ENCODE measurements around the gene ATP11C. TPM values are rescaled to one million over a fixed set of nuclear protein-coding genes. Genes with fewer than 3 reads are reported as not detected.

ATP11C gene
- total and polyA plus RNA-seq, 7 donors = 4.2 to 32.0 (median 17.2) TPM

DNA sequence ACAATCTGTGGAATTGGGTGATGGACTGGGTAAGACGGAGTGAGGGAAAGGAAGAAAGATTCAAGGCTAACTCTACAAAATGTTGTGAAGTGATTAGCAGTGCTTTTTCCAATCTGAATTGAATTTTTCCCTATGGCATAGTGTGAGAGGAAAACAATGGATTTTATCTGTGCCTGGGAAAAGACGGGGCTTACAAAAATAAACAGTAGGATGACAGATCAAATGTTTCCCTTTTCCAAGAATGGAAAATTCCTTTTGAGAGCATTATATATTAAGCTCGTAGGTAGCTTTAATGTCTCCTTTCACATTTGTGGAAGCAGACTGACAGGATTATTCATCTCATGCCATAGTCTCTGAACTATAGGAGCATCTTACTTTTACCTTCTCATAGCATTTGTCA, 27.8 kb downstream of the ATP11C start:
- Histone ChIP-seq H3K4me3 (no peak overlapping the region), H3K27me3 (no peaks in the 10 kb centered on the region), H3K9me3 (no peaks in the 10 kb centered on the region), H3K27ac (no peak overlapping the region), H3K4me1 (peaks cover 0 to 4% (median 0%) of the 10 kb centered on the region in 4 donors), H3K36me3 (no peaks in the 10 kb centered on the region)
- no peak for DNase-seq
- WGBS, 2 donors = 77 to 85% methylated on average over 3 of the region's 3 CpGs
- TF ChIP-seq, protein P1, sequence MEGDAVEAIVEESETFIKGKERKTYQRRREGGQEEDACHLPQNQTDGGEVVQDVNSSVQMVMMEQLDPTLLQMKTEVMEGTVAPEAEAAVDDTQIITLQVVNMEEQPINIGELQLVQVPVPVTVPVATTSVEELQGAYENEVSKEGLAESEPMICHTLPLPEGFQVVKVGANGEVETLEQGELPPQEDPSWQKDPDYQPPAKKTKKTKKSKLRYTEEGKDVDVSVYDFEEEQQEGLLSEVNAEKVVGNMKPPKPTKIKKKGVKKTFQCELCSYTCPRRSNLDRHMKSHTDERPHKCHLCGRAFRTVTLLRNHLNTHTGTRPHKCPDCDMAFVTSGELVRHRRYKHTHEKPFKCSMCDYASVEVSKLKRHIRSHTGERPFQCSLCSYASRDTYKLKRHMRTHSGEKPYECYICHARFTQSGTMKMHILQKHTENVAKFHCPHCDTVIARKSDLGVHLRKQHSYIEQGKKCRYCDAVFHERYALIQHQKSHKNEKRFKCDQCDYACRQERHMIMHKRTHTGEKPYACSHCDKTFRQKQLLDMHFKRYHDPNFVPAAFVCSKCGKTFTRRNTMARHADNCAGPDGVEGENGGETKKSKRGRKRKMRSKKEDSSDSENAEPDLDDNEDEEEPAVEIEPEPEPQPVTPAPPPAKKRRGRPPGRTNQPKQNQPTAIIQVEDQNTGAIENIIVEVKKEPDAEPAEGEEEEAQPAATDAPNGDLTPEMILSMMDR (IDR thresholded peaks at IDR 0.05) = no peak
- no peak for TF ChIP-seq POLR2AphosphoS5 (IDR thresholded peaks at IDR 0.05)
- TF ChIP-seq POLR2A (IDR thresholded peaks at IDR 0.05) = no peak
- TF ChIP-seq EP300 (IDR thresholded peaks at IDR 0.05) = no peak
- intact Hi-C loops (cut with DNase I) = no loop called here

DNA sequence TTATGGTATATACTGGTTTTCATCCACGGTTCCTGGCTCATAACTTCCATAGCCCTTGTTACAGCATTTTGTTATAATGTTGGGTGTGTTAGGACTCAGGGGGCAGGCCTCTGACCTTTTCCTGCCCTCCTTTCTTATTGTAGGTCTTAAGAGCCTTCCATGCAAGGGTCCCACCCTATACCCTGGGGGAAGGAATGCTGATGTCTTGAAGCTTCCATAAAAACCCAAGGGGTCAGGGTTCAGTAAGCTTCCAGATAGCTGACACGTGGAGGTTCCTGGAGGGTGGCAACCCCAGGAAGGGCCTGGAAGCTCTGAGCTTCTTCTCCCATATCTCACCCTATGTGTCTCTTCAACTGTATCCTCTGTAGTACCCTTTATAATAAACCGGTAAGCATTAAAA, 29.6 kb downstream of the ATP11C start:
- DNase-seq = no peak
- no peaks in the 10 kb centered on the region for H3K36me3 ChIP-seq
- no peaks in the 10 kb centered on the region for H3K4me1 ChIP-seq
- no peak for TF ChIP-seq POLR2AphosphoS5 (IDR thresholded peaks at IDR 0.05)
- TF ChIP-seq, protein P1 (IDR thresholded peaks at IDR 0.05) = no peak
- TF ChIP-seq POLR2A (IDR thresholded peaks at IDR 0.05) = no peak
- TF ChIP-seq EP300 (IDR thresholded peaks at IDR 0.05) = no peak
- H3K4me3 ChIP-seq = no peak overlapping the region
- intact Hi-C loops (cut with DNase I) = no loop called here
- WGBS, 2 donors = 56 to 83% methylated on average over 3 of the region's 3 CpGs
- no peaks in the 10 kb centered on the region for H3K9me3 ChIP-seq
- H3K27me3 ChIP-seq = no peaks in the 10 kb centered on the region
- H3K27ac ChIP-seq = no peak overlapping the region

DNA sequence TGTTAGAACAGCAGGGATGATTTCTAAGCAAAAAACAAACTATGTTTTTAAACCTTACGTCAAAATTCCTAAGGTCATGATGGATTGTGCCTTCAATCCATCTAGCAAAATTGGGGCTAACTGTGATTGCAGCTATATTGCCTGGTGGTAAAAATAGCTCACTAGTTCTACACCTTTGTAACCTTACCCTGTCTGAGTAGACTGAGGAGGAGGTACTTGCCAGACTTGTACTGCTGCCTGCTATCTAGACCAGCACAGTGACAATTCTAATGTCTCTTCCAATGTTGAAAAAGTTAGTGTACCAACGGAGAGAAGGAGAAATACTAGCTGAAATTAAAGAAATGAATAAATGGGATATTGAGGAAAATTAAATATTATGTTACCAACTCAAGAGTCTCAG, 30.3 kb downstream of the ATP11C start:
- 38 to 85% methylated on average over 2 of the region's 2 CpGs for WGBS, 2 donors
- TF ChIP-seq POLR2AphosphoS5 (IDR thresholded peaks at IDR 0.05) (no peak), EP300 (IDR thresholded peaks at IDR 0.05) (no peak), POLR2A (IDR thresholded peaks at IDR 0.05) (no peak)
- TF ChIP-seq, protein P1 (IDR thresholded peaks at IDR 0.05) = no peak
- intact Hi-C loops (cut with DNase I) = no loop called here

DNA sequence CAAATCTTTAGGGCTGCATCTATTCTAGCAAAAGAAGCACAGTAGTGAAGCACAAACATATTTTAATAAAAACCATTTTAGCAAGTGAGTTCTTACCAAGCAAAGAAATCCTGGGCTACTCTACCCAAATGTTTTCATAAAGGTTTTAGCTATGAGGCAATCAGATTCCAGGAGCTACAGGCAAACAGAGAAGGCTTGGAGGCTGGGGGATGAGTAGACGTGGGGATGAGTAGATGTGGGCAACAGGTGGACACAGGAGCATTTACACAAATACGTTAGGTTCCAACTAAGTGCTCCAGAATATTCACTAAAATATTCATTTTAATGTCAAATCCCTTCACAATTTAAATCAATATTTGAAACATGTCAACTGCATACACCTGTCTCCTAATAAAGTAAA, 34.5 kb downstream of the ATP11C start:
- intact Hi-C loops (cut with DNase I) = no loop called here
- no peak for DNase-seq
- TF ChIP-seq POLR2AphosphoS5 (IDR thresholded peaks at IDR 0.05) (no peak), EP300 (IDR thresholded peaks at IDR 0.05) (no peak), POLR2A (IDR thresholded peaks at IDR 0.05) (no peak)
- TF ChIP-seq, protein P1 (IDR thresholded peaks at IDR 0.05) = no peak

More for the DNA sequence above, 30.3 kb downstream of the ATP11C start:
- no peaks in the 10 kb centered on the region for H3K9me3 ChIP-seq
- no peak overlapping the region for H3K27ac ChIP-seq
- no peaks in the 10 kb centered on the region for H3K4me1 ChIP-seq
- H3K36me3 ChIP-seq = no peaks in the 10 kb centered on the region
- no peak for DNase-seq
- no peak overlapping the region for H3K4me3 ChIP-seq
- no peaks in the 10 kb centered on the region for H3K27me3 ChIP-seq

DNA sequence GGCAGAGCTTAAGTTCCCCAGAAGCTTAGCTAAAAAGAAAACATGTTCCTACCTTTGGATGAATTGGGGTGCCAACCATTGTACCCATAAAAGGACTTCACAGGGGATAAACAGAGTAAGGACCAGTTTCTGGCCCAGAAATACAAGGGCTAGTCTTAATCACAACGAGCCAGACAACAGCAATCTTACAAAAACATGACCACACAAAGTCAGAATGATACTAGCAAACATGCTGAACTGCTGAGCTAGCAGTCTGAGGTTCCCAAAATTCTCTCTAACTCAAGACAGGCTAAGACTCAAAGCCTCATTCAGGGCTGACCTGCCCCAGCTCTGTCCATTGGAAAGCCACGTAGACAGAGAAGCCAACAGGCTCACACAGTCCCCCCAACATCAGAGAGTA, 40.3 kb downstream of the ATP11C start:
- H3K27ac ChIP-seq = no peak overlapping the region
- H3K4me1 ChIP-seq = no peaks in the 10 kb centered on the region
- intact Hi-C loops (cut with DNase I) = no loop called here
- 72 to 91% methylated on average over 2 of the region's 2 CpGs for WGBS, 2 donors
- no peak for DNase-seq
- TF ChIP-seq POLR2A (IDR thresholded peaks at IDR 0.05) = no peak
- TF ChIP-seq POLR2AphosphoS5 (IDR thresholded peaks at IDR 0.05) = no peak
- TF ChIP-seq, protein P1 (IDR thresholded peaks at IDR 0.05) = no peak
- no peak for TF ChIP-seq EP300 (IDR thresholded peaks at IDR 0.05)
- H3K36me3 ChIP-seq = no peaks in the 10 kb centered on the region
- no peak overlapping the region for H3K4me3 ChIP-seq
- no peaks in the 10 kb centered on the region for H3K9me3 ChIP-seq
- no peaks in the 10 kb centered on the region for H3K27me3 ChIP-seq

More for the DNA sequence above, 34.5 kb downstream of the ATP11C start:
- H3K36me3 ChIP-seq = no peaks in the 10 kb centered on the region
- H3K4me1 ChIP-seq = no peaks in the 10 kb centered on the region
- no peak overlapping the region for H3K4me3 ChIP-seq
- 89 to 93% methylated on average over 2 of the region's 2 CpGs for WGBS, 2 donors
- H3K27ac ChIP-seq = no peak overlapping the region
- H3K9me3 ChIP-seq = no peaks in the 10 kb centered on the region
- H3K27me3 ChIP-seq = no peaks in the 10 kb centered on the region

Data from sigmoid colon (tissue), 7 donors.